DND-41 (cell line): ENCODE measurements around the gene RGS6.

ENCODE experiments used
- ATAC-seq: fragments of 200-7000 bp; cut with Tn5 transposase; 3 replicates; pipeline ENCODE4 v1.9.1; 2021; ENCODE audit warnings: low read depth; ENCODE audit not compliant: insufficient read depth
- DNase-seq: peaks from one replicate; pipeline ENCODE4 v3.0.0-alpha.2; 2020
- H2AFZ ChIP-seq: 2 replicates; pipeline ENCODE4 v1.6.0; 2012; ENCODE audit warnings: low read depth, low read length
- H3K27ac ChIP-seq: 2 replicates; pipeline ENCODE4 v1.5.1; 2012; ENCODE audit warnings: low read length, inconsistent platforms
- H3K27me3 ChIP-seq: fragments of 200-600 bp; sonication (generic); 2 replicates; pipeline ENCODE4 v1.6.0; 2012; ENCODE audit warnings: low read length, mild to moderate bottlenecking, inconsistent platforms; ENCODE audit not compliant: insufficient read depth, poor library complexity
- H3K36me3 ChIP-seq: 2 replicates; pipeline ENCODE4 v1.5.1; 2012; ENCODE audit warnings: low read length, inconsistent platforms; ENCODE audit not compliant: insufficient read depth
- H3K4me1 ChIP-seq: 2 replicates; pipeline ENCODE4 v1.5.1; 2012; ENCODE audit warnings: mild to moderate bottlenecking, low read length; ENCODE audit not compliant: insufficient read depth
- H3K4me2 ChIP-seq: 2 replicates; pipeline ENCODE4 v1.6.0; 2012; ENCODE audit warnings: mild to moderate bottlenecking, moderate library complexity, low read length, inconsistent platforms; ENCODE audit not compliant: insufficient read depth
- H3K4me3 ChIP-seq, 2 experiments: fragments of 200-600 bp in 1 of 2; shearing (Covaris generic) in 1 of 2; 2 replicates each; pipeline ENCODE4 v1.5.1; 2012 to 2016; ENCODE audit warnings: inconsistent platforms in 2 of 2, low read length in 2 of 2, mild to moderate bottlenecking in 2 of 2, low read depth in 1 of 2, moderate library complexity in 1 of 2
- H3K79me2 ChIP-seq: 2 replicates; pipeline ENCODE4 v1.6.0; 2012; ENCODE audit warnings: low read length, inconsistent platforms; ENCODE audit not compliant: insufficient read depth
- H3K9ac ChIP-seq: 2 replicates; pipeline ENCODE4 v1.6.0; 2012; ENCODE audit warnings: low read depth, mild to moderate bottlenecking, inconsistent platforms, low read length, moderate library complexity
- H3K9me3 ChIP-seq: 2 replicates; pipeline ENCODE4 v1.5.1; 2012; ENCODE audit warnings: low read length, moderate library complexity, mild to moderate bottlenecking, inconsistent platforms; ENCODE audit not compliant: insufficient read depth, severe bottlenecking
- H4K20me1 ChIP-seq: 2 replicates; pipeline ENCODE4 v1.6.0; 2012; ENCODE audit warnings: low read length; ENCODE audit not compliant: insufficient read depth
- CTCF ChIP-seq: IDR thresholded peaks from 2 replicates; pipeline ENCODE4 v1.5.1; 2012; ENCODE audit warnings: borderline replicate concordance, low read length, moderate library complexity, mild to moderate bottlenecking; ENCODE audit not compliant: poor library complexity, severe bottlenecking; ENCODE audit errors: extremely low read depth
- EZH2 ChIP-seq: IDR thresholded peaks from 3 replicates; pipeline ENCODE4 v1.6.1; 2012; ENCODE audit warnings: borderline replicate concordance, low read depth, mild to moderate bottlenecking, moderate library complexity, low read length, inconsistent platforms; ENCODE audit not compliant: severe bottlenecking

The RGS6 gene

GRCh38 chr14:72512925-72513324 is 580.7 kb downstream of the RGS6 start:
- Histone ChIP-seq H3K4me2 (no peak overlapping the region), H3K4me3 (no peak overlapping the region), H2AFZ (no peak overlapping the region), H4K20me1 (no peaks in the 10 kb centered on the region), H3K4me1 (peaks cover 12% of the 10 kb centered on the region), H3K9ac (no peak overlapping the region), H3K27me3 (no peaks in the 10 kb centered on the region), H3K79me2 (no peaks in the 10 kb centered on the region), H3K27ac (no peak overlapping the region), H3K36me3 (no peaks in the 10 kb centered on the region), H3K9me3 (no peaks in the 10 kb centered on the region)
- ATAC-seq (no peak), DNase-seq (no peak)
- TF ChIP-seq EZH2 (no peak), CTCF (no peak)

- no peaks in the 10 kb centered on the region for H3K9me3 ChIP-seq
- H3K4me3 ChIP-seq: no peak overlapping the region
- H3K36me3 ChIP-seq: no peaks in the 10 kb centered on the region
- H2AFZ ChIP-seq: no peak overlapping the region
- no peak overlapping the region for H3K27ac ChIP-seq
- H3K4me1 ChIP-seq: peaks cover 16% of the 10 kb centered on the region
- no peaks in the 10 kb centered on the region for H3K79me2 ChIP-seq
- ATAC-seq (no peak), DNase-seq (no peak)
- H3K4me2 ChIP-seq: no peak overlapping the region
- TF ChIP-seq CTCF (no peak), EZH2 (no peak)
- no peaks in the 10 kb centered on the region for H3K27me3 ChIP-seq
- H4K20me1 ChIP-seq: no peaks in the 10 kb centered on the region
- H3K9ac ChIP-seq: no peak overlapping the region
These were observed 581.1 kb downstream of the RGS6 start for GRCh38 chr14:72513346-72513745.

- no peak for ATAC-seq
- no peaks in the 10 kb centered on the region for H3K79me2 ChIP-seq
- TF ChIP-seq EZH2 (no peak), CTCF (peak; percentile 81)
- no peak overlapping the region for H3K4me3 ChIP-seq
- H2AFZ ChIP-seq: no peak overlapping the region
- no peak overlapping the region for H3K27ac ChIP-seq
- H3K4me1 ChIP-seq: peaks cover 24% of the 10 kb centered on the region
- H4K20me1 ChIP-seq: no peaks in the 10 kb centered on the region
- no peaks in the 10 kb centered on the region for H3K36me3 ChIP-seq
- H3K9ac ChIP-seq: no peak overlapping the region
- no peaks in the 10 kb centered on the region for H3K27me3 ChIP-seq
- H3K4me2 ChIP-seq: no peak overlapping the region
- no peak for DNase-seq
- H3K9me3 ChIP-seq: no peaks in the 10 kb centered on the region
These were observed 581.9 kb downstream of the RGS6 start for GRCh38 chr14:72513965-72514659.

GRCh38 chr14:72514660-72515025 is 582.4 kb downstream of the RGS6 start:
- no peak overlapping the region for H3K4me3 ChIP-seq
- no peak for TF ChIP-seq CTCF
- TF ChIP-seq EZH2: no peak
- no peak overlapping the region for H3K9ac ChIP-seq
- H2AFZ ChIP-seq: no peak overlapping the region
- no peak overlapping the region for H3K27ac ChIP-seq
- H4K20me1 ChIP-seq: no peaks in the 10 kb centered on the region
- H3K36me3 ChIP-seq: no peaks in the 10 kb centered on the region
- DNase-seq: no peak
- H3K4me2 ChIP-seq: no peak overlapping the region
- peaks cover 29% of the 10 kb centered on the region for H3K4me1 ChIP-seq
- no peaks in the 10 kb centered on the region for H3K9me3 ChIP-seq
- H3K27me3 ChIP-seq: no peaks in the 10 kb centered on the region
- H3K79me2 ChIP-seq: no peaks in the 10 kb centered on the region
- no peak for ATAC-seq
